Measurements from ENCODE around the gene KLHL3. TPM values are rescaled to one million over a fixed set of nuclear protein-coding genes. Genes with fewer than 3 reads are reported as not detected.

KLHL3 gene
- total RNA-seq, 1 donor from 2014 or later = 5.7 TPM

- H3K27ac Mint-ChIP-seq (ENCODE audit: unreplicated experiment) = no peak overlapping the region
- no peak overlapping the region for H3K4me3 Mint-ChIP-seq (ENCODE audit: unreplicated experiment)
- DNase-seq = no peak
- TF ChIP-seq, protein P1, sequence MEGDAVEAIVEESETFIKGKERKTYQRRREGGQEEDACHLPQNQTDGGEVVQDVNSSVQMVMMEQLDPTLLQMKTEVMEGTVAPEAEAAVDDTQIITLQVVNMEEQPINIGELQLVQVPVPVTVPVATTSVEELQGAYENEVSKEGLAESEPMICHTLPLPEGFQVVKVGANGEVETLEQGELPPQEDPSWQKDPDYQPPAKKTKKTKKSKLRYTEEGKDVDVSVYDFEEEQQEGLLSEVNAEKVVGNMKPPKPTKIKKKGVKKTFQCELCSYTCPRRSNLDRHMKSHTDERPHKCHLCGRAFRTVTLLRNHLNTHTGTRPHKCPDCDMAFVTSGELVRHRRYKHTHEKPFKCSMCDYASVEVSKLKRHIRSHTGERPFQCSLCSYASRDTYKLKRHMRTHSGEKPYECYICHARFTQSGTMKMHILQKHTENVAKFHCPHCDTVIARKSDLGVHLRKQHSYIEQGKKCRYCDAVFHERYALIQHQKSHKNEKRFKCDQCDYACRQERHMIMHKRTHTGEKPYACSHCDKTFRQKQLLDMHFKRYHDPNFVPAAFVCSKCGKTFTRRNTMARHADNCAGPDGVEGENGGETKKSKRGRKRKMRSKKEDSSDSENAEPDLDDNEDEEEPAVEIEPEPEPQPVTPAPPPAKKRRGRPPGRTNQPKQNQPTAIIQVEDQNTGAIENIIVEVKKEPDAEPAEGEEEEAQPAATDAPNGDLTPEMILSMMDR (IDR thresholded peaks at IDR 0.05; ENCODE audit: partially characterized antibody, unreplicated experiment) = no peak
- H3K27me3 Mint-ChIP-seq (ENCODE audit: unreplicated experiment) = no peaks in the 10 kb centered on the region
- H3K36me3 Mint-ChIP-seq (ENCODE audit: unreplicated experiment) = no peaks in the 10 kb centered on the region
- H3K9me3 Mint-ChIP-seq (ENCODE audit: unreplicated experiment) = no peaks in the 10 kb centered on the region
- H3K4me1 Mint-ChIP-seq (ENCODE audit: low read depth, unreplicated experiment) = no peaks in the 10 kb centered on the region
These were observed 69.0 kb downstream of the KLHL3 start for GRCh38 chr5:137666901-137667300.

GRCh38 chr5:137666461-137666850 lies 69.4 kb downstream of the KLHL3 start:
- no peaks in the 10 kb centered on the region for H3K36me3 Mint-ChIP-seq (ENCODE audit: unreplicated experiment)
- no peak for DNase-seq
- no peak overlapping the region for H3K4me3 Mint-ChIP-seq (ENCODE audit: unreplicated experiment)
- TF ChIP-seq, protein P1 (IDR thresholded peaks at IDR 0.05; ENCODE audit: partially characterized antibody, unreplicated experiment) = no peak
- no peaks in the 10 kb centered on the region for H3K4me1 Mint-ChIP-seq (ENCODE audit: low read depth, unreplicated experiment)
- no peaks in the 10 kb centered on the region for H3K27me3 Mint-ChIP-seq (ENCODE audit: unreplicated experiment)
- no peak overlapping the region for H3K27ac Mint-ChIP-seq (ENCODE audit: unreplicated experiment)
- H3K9me3 Mint-ChIP-seq (ENCODE audit: unreplicated experiment) = no peaks in the 10 kb centered on the region

DNA sequence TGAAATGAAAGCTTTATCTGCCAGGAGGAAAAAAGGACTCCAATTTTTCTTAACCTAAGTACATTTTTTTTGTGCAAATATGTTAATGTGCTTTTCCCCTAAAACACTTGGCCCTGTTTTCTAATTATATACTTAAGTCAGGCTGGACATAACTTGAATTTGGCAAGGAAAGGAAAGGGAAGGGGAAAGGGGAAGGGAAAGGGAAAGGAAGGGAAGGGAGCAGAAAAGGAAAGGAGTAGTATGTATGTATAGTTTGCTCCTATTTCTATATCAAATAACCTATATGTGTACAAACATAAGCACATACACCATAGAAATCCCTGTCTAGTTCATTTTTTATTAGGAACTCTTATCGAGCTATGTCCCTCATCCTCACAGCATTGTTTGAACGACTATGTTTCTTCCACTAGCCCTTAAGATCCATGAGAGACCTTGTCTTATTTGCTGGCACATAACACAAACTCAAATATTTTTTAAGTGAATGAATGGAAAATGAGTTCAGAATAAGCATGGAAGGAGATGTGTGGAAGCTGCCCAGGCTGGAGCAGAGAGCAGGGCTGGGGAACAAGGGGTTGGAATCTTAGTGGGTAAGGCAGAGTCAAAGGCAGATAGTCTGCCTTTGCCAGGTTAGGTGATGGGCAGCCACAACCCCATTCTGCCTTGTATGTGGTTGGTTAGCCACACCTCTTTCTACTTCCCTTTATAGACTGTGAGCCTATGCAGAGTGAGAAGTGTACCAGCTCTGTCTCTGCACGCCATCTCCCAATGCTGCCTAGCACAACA lies 70.0 kb downstream of the KLHL3 start:
- no peak overlapping the region for H3K27ac Mint-ChIP-seq (ENCODE audit: unreplicated experiment)
- no peak for DNase-seq
- H3K4me1 Mint-ChIP-seq (ENCODE audit: low read depth, unreplicated experiment) = no peaks in the 10 kb centered on the region
- TF ChIP-seq, protein P1 (IDR thresholded peaks at IDR 0.05; ENCODE audit: partially characterized antibody, unreplicated experiment) = no peak
- H3K9me3 Mint-ChIP-seq (ENCODE audit: unreplicated experiment) = no peaks in the 10 kb centered on the region
- H3K36me3 Mint-ChIP-seq (ENCODE audit: unreplicated experiment) = no peaks in the 10 kb centered on the region
- no peak overlapping the region for H3K4me3 Mint-ChIP-seq (ENCODE audit: unreplicated experiment)
- H3K27me3 Mint-ChIP-seq (ENCODE audit: unreplicated experiment) = no peaks in the 10 kb centered on the region

DNA sequence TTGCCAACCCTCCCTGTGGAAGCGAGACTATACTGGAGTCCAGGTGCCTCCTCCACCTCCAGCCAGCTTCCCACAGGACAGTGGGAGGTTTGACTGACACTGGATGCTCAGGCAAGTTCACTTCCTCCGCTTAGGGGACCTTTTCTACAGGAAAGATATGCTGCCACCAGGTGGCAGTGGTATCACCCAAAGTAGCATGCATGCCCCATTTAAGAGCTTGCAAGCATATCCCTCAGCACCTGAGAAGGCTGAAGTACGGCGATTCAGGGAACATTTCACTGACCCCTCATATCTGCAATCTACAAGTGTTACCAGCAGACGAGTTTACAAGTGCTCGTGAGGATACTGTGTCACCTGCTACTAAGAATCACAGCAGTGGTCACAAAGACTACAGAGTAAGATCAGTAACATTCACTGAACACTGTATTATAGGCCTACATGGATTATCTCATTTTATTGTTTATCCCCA lies 75.5 kb downstream of the KLHL3 start:
- H3K36me3 Mint-ChIP-seq (ENCODE audit: unreplicated experiment) = no peaks in the 10 kb centered on the region
- H3K27ac Mint-ChIP-seq (ENCODE audit: unreplicated experiment) = no peak overlapping the region
- H3K4me1 Mint-ChIP-seq (ENCODE audit: low read depth, unreplicated experiment) = no peaks in the 10 kb centered on the region
- no peaks in the 10 kb centered on the region for H3K9me3 Mint-ChIP-seq (ENCODE audit: unreplicated experiment)
- no peak overlapping the region for H3K4me3 Mint-ChIP-seq (ENCODE audit: unreplicated experiment)
- DNase-seq = peak; percentile 74
- TF ChIP-seq, protein P1 (IDR thresholded peaks at IDR 0.05; ENCODE audit: partially characterized antibody, unreplicated experiment) = peak; percentile 82
- H3K27me3 Mint-ChIP-seq (ENCODE audit: unreplicated experiment) = no peaks in the 10 kb centered on the region

- Mint-ChIP-seq H3K9me3 (ENCODE audit: unreplicated experiment) (no peaks in the 10 kb centered on the region), H3K27me3 (ENCODE audit: unreplicated experiment) (no peaks in the 10 kb centered on the region), H3K27ac (ENCODE audit: unreplicated experiment) (no peak overlapping the region), H3K36me3 (ENCODE audit: unreplicated experiment) (no peaks in the 10 kb centered on the region), H3K4me1 (ENCODE audit: low read depth, unreplicated experiment) (no peaks in the 10 kb centered on the region), H3K4me3 (ENCODE audit: unreplicated experiment) (no peak overlapping the region)
- no peak for DNase-seq
- TF ChIP-seq, protein P1 (IDR thresholded peaks at IDR 0.05; ENCODE audit: partially characterized antibody, unreplicated experiment) = no peak
These were observed 76.7 kb downstream of the KLHL3 start for GRCh38 chr5:137659209-137659608.

Measured in glutamatergic neuron (in vitro differentiated cells).